DLD1 (cell line): ENCODE data around the gene DCUN1D3.
"Not testable (repeated sequence)": the region's sequence is repeated elsewhere in the genome, so short reads cannot be mapped to it uniquely, and the experiment has no call there.

Source experiments
- in situ Hi-C: cut with HindIII; loops from 2 replicates; pipeline ENCODE4 v1.10.0; 2017; ENCODE audit warnings: low sequenced_read_pairs

Gene DCUN1D3

DNA sequence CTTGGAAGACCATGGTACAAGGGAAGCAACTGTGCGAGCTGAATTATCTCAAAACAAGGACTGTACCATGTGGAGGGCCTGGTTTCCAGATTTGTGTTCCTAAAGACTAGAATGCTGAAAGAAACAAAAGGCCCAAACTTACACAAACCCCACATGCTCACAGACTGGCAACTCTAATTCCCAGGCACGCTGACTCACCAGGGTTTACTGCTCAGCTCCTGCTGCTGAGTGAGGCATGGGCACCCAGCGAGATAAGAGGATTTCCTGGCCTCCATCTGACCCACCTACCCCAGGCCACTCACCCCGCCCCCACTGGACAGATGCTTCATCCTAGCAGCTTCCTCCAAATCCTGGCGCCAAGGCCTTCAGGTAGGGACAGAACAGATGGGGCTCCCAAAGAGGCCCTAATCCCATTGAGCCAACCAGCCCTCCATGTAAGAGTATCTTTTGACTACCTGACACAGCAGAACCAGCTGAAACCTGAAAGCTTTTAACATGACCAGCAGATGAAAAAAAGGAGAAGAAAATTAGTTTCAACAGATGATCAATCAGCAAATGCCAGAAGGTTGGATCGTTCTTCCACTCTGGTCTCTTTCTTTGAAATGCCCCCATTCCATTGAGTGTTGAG, 33.9 kb downstream of the DCUN1D3 start:
- in situ Hi-C loops, result no loop called here

DNA sequence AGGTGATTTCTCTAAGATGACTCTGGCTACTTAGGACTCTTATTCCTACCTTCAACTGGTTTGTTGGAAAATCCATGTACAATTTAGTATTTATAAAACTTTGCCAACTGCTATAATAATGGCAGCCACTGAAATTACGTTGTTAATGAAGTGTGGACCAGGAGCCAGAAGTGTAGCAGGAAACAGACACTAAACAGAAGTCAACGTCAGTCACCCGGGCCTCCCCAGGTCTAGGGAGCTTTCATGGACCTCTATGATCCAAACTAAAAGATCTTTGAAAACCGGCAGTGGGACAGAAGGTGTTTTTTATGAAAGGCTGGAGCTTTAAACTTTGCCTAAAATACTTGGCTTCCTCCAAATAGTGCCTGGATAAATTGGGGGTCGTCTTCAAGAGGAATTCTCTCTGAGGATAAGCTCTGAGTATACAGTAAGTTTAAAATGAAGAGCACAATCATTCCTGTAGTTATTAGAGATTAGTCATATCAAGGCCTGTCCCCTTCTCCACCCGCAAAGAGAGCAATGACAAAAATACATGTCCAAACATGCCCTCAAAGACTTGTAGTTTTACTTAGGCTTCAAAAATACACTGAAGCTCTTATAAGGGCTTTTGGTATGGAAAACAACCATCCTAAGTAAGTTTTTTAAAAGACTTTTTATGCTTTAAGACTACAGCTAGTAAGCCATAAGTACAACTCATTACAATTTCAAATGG, 34.6 kb downstream of the DCUN1D3 start:
- in situ Hi-C loops, result no loop called here

DNA sequence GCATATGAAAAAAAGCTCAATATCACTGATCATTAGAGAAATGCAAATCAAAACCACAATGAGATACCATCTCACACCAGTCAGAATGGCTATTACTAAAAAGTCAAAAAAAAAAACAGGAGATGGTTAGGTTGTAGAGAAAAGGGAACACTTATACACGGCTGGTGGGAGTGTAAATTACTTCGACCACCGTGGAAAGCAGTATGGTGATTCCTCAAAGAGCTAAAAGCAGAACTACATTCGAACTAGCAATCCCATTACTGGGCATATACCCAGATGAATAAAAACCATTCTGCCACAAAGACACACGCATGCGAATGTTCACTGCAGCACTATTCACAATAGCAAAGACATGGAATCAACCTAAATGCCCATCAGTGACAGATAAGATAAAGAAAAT, 35.8 kb downstream of the DCUN1D3 start:
- in situ Hi-C loops, result not testable (repeated sequence)

DNA sequence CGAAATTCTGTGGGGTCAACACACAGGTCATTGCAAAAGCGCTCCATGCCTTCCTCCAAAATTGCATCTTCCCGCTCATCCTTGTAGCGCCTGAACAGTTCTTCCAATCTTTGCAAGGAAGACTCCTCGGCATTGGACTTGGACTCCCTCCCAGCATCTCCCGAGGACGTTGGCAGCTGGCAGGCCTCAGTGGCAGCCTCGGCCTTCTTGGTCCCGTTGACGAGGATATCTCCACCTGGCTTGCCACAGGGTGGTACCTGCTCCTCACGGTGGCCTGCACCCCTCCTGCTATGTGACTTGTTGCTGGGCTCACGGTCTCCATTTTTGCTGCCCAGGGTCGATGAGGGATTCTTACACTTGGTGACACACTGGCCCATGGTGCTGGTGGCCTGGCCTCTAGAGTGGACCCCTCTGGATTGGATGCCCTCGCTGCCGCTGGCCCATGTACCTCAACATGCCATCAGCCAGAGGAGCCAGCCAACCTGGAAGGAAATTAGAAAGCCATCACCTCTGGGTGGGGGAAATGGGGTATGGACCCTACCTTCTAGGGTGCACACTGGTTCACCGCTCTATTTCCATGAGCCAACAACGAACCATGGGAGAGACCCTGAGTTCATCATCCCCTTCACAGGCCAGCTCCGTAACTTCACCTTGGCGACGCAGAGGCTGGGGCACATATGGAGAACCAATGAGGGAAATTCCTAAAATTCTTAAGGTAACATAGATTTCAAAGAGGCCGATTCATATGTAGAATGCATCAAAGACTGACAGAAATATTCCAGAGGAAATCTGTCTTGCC, 37.8 kb downstream of the DCUN1D3 start:
- in situ Hi-C loops, result no loop called here

- in situ Hi-C loops, result not testable (repeated sequence)
These were observed 39.2 kb downstream of the DCUN1D3 start for GRCh38 chr16:20860995-20861394.

- in situ Hi-C loops, result no loop called here
These were observed 39.8 kb downstream of the DCUN1D3 start for GRCh38 chr16:20860361-20860760.

GRCh38 chr16:20859699-20860098, 40.5 kb downstream of the DCUN1D3 start:
- in situ Hi-C loops, result loop anchor here (10.0 kb wide), 1 partner anchor 225 kb away; no protein-coding TSS in a partner anchor

- in situ Hi-C loops, result loop anchor here (10.0 kb wide), 1 partner anchor 226 kb away; no protein-coding TSS in a partner anchor
These were observed 40.9 kb downstream of the DCUN1D3 start for GRCh38 chr16:20859229-20859628.

- in situ Hi-C loops, result loop anchor here (10.0 kb wide), 1 partner anchor 228 kb away; no protein-coding TSS in a partner anchor
These were observed 42.9 kb downstream of the DCUN1D3 start for GRCh38 chr16:20857281-20857680.

GRCh38 chr16:20854963-20855362, 45.2 kb downstream of the DCUN1D3 start:
- in situ Hi-C loops, result loop anchor here (10.0 kb wide), 1 partner anchor 230 kb away; no protein-coding TSS in a partner anchor

GRCh38 chr16:20853981-20854620, 46.1 kb downstream of the DCUN1D3 start:
- in situ Hi-C loops, result loop anchor here (10.0 kb wide), 1 partner anchor 231 kb away; no protein-coding TSS in a partner anchor

DNA sequence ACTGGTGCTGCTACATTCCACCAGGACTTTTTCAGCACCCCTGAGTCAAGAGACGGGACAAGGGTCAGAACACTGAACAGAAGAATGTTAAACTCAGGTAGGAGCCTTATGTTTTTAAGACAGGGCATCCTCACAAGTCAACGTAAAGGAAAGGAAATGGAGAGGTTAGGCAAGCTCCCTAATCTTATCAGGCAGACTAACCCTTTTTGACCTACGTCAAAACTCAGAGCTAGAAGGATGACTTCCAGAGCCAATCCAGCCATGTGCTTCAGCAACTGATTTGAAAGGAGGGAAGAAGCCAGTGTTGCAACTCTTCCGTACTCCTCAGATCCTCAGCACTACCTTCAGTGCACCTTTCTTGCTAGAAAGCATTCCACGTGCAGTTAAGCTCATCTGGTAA, 47.0 kb downstream of the DCUN1D3 start:
- in situ Hi-C loops, result loop anchor here (10.0 kb wide), 1 partner anchor 232 kb away; no protein-coding TSS in a partner anchor

DNA sequence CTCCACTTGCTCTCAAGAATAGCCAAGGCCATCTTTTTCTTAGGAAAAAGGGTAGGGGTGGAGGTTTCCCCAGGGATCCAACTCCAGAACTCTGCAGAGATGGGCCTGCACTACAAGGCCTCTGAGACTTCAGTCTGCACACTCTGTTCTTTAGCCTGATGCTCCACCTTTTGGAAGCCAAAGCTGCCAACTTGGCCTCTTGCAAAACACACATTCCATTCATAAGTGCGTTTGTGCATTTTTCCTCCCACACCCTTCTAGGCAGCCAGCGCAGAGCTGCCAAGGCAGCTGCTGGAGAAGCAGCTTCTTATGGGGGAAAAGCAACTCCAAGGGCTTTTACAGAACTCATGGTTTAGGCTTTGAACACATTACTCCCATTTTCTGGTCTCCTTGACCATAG, 48.6 kb downstream of the DCUN1D3 start:
- in situ Hi-C loops, result loop anchor here (10.0 kb wide), 1 partner anchor 233 kb away; no protein-coding TSS in a partner anchor

DNA sequence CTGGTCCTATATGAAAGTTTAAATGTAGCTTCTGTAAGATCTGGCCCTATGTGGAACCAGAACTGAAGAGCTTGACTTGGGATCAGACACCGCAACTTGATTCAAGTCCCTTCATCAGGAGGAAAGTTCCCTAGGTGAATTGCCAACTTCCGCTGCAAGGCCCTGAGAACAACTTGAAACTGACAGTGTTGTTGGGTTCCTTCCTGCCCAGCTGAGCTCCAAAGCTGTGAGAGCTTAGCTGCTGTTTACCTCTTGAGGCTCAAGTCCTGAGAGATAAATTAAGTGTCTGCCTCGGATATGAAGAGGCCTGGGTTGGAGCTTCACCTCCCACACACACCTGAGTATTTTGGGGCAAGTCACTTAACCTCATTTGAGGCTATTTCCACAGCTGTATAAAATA, 49.2 kb downstream of the DCUN1D3 start:
- in situ Hi-C loops, result loop anchor here (10.0 kb wide), 1 partner anchor 234 kb away; no protein-coding TSS in a partner anchor

- in situ Hi-C loops, result loop anchor here (10.0 kb wide), 3 partner anchors 75 to 235 kb away; no protein-coding TSS in a partner anchor
These were observed 50.4 kb downstream of the DCUN1D3 start for GRCh38 chr16:20849589-20850390.

GRCh38 chr16:20847550-20847949, 52.6 kb downstream of the DCUN1D3 start:
- in situ Hi-C loops, result loop anchor here (10.0 kb wide), 2 partner anchors 73 to 147 kb away; no protein-coding TSS in a partner anchor

DNA sequence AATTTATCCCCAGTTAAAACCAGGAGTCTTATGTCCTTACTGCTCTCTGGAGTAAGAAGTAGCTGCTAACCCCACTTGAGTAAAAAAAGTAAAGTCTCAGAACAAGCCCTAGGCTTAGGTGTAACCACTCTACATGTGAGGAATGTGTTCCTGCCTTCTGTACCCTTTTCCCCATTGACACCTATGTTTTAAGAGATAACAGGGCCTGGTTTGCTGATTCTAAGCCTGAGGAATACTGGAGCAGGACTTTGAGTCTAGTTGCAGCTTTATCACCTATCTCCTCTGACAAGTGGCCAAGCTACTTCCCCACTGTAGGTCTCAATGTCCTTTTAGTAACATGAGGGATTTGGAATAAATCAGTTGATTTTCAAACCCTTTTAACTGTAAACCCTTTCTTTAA, 53.6 kb downstream of the DCUN1D3 start:
- in situ Hi-C loops, result loop anchor here (10.0 kb wide), 2 partner anchors 72 to 148 kb away; no protein-coding TSS in a partner anchor

- in situ Hi-C loops, result loop anchor here (10.0 kb wide), 2 partner anchors 71 to 149 kb away; no protein-coding TSS in a partner anchor
These were observed 54.1 kb downstream of the DCUN1D3 start for GRCh38 chr16:20846030-20846429.

DNA sequence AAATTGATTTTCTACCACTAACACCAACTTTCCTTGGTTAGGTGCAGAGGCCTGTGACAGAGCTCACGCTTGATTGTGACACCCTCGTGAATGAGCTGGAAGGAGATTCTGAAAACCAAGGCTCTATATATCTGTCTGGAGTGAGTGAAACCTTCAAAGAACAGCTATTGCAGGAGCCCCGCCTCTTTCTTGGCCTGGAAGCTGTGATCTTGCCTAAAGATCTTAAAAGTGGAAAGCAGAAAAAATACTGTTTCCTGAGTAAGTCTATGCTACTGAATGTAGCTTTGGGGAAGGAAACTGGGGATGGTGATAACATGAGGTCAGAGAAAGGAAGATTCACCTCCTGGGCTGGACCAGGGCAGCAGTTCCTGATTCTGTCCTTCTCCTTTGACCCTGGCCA, 55.6 kb downstream of the DCUN1D3 start:
- in situ Hi-C loops, result loop anchor here (10.0 kb wide), 2 partner anchors 70 to 150 kb away; no protein-coding TSS in a partner anchor
